AG09309 (cell line): Measurements from ENCODE around the gene RELB.

ENCODE experiments used
- DNase-seq: peaks from one replicate; pipeline ENCODE4 v3.0.0-alpha.2; 2010; ENCODE audit warnings: low read depth
- H3K4me3 ChIP-seq: 2 replicates; pipeline ENCODE4 v1.5.1; 2011; ENCODE audit warnings: mild to moderate bottlenecking, low read depth, low read length, moderate library complexity; ENCODE audit not compliant: control insufficient read depth
- CTCF ChIP-seq: IDR thresholded peaks from 2 replicates; pipeline ENCODE4 v1.5.1; 2011; ENCODE audit warnings: mild to moderate bottlenecking, low read depth, low read length, inconsistent platforms; ENCODE audit not compliant: insufficient read depth, control insufficient read depth; ENCODE audit errors: missing control alignments

Gene RELB

DNA sequence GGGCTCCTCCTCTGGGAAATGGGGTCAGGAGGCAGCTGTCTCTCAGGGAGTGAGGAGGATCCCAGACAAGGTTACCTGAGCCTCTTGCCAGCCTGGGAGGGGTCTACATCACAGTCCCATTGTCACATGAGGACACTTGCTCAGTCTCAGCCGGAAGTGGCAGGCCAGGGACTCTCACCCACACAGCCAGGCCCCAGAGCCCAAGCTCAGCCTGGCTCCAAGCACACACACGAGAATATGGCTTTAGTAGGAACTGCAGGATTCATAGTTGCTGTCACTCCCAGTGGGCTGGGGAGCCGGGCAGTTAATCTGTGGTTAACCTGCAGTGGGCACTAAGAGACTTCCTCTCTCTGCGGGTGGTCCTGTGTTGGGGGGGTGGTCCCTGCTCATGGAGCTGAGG is 15.8 kb upstream of the RELB start:
- no peak overlapping the region for H3K4me3 ChIP-seq
- no peak for TF ChIP-seq CTCF
- DNase-seq = no peak

GRCh38 chr19:44986389-44986788 is 14.9 kb upstream of the RELB start:
- no peak for TF ChIP-seq CTCF
- no peak for DNase-seq
- no peak overlapping the region for H3K4me3 ChIP-seq

GRCh38 chr19:44987148-44987675 is 14.1 kb upstream of the RELB start:
- no peak for DNase-seq
- H3K4me3 ChIP-seq = no peak overlapping the region
- no peak for TF ChIP-seq CTCF

DNA sequence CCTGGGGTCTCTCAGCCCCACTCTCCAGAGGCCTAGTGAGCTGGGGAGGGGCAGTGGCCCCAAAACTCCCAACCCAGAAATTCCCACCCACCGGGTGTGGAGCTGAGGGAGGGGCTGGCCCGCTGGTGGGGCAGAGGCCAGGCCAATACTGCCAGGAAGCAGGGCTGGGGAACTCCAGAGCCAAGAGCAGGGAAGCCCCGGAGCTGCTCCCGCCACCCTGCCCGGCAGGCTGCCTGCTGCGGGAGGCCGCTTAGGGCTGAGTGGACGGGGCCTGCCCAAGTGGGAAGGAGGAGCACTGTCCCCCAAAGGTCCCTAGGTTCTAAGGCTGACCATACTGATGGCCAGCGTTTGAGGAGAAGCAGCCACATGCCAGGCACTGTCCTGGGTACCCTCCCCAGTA is 13.0 kb upstream of the RELB start:
- no peak overlapping the region for H3K4me3 ChIP-seq
- no peak for DNase-seq
- no peak for TF ChIP-seq CTCF

DNA sequence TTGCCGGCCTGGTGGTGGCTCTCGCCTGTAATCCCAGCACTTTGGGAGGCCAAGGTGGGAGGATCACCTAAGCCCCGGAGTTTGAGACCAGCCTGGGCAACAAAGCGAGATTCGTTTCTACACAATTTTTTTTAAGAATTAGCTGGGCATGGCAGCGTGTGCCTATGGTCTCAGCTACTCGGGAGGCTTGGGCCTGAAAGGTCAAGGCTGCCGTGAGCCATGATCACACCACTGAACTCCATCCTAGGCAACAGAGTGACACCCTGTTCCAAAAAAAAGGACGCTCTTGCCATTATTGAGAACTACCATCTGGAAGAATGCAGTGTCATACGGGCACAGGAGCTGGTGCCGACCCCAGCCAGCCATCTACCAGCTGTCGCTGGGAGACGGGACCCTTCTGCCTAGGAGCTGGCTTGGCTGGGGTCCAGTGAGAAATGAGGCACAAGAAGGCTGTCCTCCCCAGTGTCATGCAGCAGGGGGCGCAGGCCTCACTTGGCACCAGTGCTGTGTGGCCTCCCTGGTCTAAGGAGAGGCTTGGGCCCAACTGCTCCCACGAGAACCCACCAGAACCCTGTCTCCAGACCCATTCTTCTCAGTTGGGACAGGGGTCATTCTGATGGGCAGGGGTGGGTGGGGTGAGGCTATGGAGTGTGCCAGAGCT is 12.2 kb upstream of the RELB start:
- peak; percentile 71 for TF ChIP-seq CTCF
- peak; percentile 2 for DNase-seq
- H3K4me3 ChIP-seq = no peak overlapping the region

DNA sequence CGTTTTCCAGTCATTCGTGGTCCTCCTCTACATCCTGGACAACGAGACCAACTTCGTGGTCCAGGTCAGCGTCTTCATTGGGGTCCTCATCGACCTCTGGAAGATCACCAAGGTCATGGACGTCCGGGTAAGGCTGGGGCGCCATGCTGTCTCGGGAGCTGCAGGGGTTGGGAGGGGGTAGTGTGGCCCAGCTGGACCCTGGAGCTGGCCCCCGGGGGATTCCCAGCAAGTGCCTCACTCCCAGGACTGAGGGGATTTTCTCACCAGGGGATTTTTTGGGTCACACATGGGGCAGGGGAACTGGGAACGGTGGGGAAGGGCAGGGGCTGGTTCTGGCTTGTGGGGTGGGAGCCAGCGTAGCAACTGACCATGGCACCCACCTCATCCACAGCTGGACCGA is 10.8 kb upstream of the RELB start:
- DNase-seq = no peak
- no peak overlapping the region for H3K4me3 ChIP-seq
- TF ChIP-seq CTCF = no peak
